T-helper 1 cell treated with Interleukin-12 subunit alpha and Interleukin-12 subunit beta and Interleukin-4 antibody, amounts not matched to agents 30 μg/mL and 1 μg/mL, for 36 hours (primary cell): ENCODE measurements around the gene RALGAPA2.

Source experiments
- H3K27ac Mint-ChIP-seq: one replicate; pipeline ENCODE4 v1.8.0; 2021; ENCODE audit warnings: mild to moderate bottlenecking, mixed read lengths
- H3K27me3 Mint-ChIP-seq: one replicate; pipeline ENCODE4 v1.8.0; 2021; ENCODE audit warnings: low read depth, mixed read lengths
- H3K36me3 Mint-ChIP-seq: one replicate; pipeline ENCODE4 v1.8.0; 2021; ENCODE audit warnings: low read depth, mixed read lengths
- H3K4me1 Mint-ChIP-seq: one replicate; pipeline ENCODE4 v1.8.0; 2021; ENCODE audit warnings: low read depth, mixed read lengths
- H3K4me3 Mint-ChIP-seq: one replicate; pipeline ENCODE4 v1.8.0; 2021; ENCODE audit warnings: mild to moderate bottlenecking, moderate library complexity, mixed read lengths
- H3K9me3 Mint-ChIP-seq: one replicate; pipeline ENCODE4 v1.8.0; 2021; ENCODE audit warnings: mixed read lengths

The RALGAPA2 gene

DNA sequence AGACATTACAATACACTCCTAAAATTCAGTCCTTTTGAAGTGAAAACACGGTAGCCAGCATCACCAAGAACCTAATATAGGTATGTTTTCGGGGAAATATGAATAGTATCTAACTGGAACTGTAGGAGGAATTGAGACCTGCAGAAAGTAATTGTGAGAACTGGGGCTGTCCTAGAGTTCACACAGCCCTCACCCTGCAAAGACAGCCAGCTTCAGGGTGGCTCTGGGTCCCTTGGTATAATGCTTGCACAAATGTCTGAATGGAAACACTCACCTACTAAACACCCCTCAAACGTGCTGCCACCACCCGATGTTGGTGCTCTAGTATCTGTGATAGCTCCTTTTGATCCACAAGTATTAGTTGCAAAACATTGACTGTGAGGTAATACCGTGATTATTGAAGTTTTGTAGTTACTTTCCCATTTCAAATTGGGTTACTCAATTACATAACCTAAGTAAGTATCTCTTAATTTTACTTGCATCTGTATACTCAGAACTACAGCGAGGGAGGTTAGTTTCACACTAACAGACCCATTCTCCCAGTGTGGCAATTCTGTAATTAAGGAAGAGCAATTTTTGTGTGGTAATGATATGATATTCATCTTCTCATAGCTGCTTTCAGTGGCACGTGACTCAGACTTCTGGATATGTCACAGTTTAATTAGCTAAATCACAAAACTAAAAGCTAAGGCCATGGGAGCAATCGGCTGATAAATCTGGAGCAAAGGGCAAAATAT lies 215.0 kb downstream of the RALGAPA2 start:
- Mint-ChIP-seq H3K4me1 (peaks cover 25% of the 10 kb centered on the region), H3K4me3 (no peak overlapping the region), H3K27ac (no peak overlapping the region), H3K9me3 (no peaks in the 10 kb centered on the region), H3K27me3 (no peaks in the 10 kb centered on the region), H3K36me3 (peaks cover 18% of the 10 kb centered on the region)

DNA sequence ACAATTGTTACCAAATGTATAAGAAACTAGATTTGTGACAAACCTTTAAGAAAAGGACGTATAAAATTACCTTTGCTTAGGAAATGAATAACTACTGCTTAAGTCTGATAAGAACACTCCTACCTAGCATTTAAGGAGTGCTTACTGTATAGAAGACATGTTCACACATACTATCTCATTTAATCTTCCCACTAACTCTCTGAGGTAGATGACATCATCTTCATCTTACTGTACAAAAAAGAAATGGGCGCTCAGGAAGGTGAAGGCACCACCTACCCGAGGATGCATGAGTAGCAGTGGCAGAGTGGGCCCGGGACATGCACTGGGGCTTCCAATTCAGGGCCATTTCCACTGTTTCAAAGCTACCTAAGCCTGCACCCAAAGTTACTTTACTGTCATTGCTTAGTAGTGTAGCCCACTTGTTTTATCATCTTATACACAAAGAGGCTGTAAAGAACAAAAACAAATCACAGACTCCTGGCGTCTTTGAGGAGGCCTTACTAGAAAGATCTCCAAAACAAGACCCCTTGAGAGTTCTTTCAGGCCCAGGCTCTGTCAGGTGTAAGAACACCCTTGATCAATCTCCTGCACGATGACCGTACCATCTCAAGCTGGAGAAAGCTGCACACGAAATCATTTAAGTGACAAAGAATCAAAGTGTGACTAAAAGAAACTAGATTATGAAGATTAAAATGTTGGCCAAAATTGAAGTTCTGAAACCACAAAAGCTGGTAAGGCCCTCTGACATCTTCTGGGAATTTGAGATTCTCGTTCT lies 216.5 kb downstream of the RALGAPA2 start:
- H3K27me3 Mint-ChIP-seq, result no peaks in the 10 kb centered on the region
- no peak overlapping the region for H3K4me3 Mint-ChIP-seq
- no peaks in the 10 kb centered on the region for H3K9me3 Mint-ChIP-seq
- H3K27ac Mint-ChIP-seq, result no peak overlapping the region
- peaks cover 25% of the 10 kb centered on the region for H3K4me1 Mint-ChIP-seq
- peaks cover 17% of the 10 kb centered on the region for H3K36me3 Mint-ChIP-seq

DNA sequence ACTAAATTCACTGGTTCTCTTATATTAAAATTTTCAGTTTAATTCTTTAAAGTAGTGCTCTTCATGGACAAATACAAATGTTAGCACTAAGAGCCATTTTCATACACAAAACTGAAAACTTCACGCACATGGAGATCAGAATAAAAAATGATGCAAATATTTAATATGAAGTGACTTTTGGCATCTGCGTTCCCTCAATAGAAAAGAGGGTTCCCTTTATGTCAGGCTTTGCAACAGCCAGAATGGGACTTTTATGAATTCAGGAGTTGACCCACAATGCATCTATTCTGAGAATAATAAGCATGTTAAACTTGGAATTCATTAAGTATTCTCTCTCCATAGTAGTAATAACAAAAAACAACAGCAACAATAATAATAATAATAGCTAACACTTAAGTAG lies 218.7 kb downstream of the RALGAPA2 start:
- peaks cover 26% of the 10 kb centered on the region for H3K4me1 Mint-ChIP-seq
- no peak overlapping the region for H3K4me3 Mint-ChIP-seq
- H3K9me3 Mint-ChIP-seq, result no peaks in the 10 kb centered on the region
- peaks cover 16% of the 10 kb centered on the region for H3K36me3 Mint-ChIP-seq
- H3K27ac Mint-ChIP-seq, result no peak overlapping the region
- H3K27me3 Mint-ChIP-seq, result no peaks in the 10 kb centered on the region

DNA sequence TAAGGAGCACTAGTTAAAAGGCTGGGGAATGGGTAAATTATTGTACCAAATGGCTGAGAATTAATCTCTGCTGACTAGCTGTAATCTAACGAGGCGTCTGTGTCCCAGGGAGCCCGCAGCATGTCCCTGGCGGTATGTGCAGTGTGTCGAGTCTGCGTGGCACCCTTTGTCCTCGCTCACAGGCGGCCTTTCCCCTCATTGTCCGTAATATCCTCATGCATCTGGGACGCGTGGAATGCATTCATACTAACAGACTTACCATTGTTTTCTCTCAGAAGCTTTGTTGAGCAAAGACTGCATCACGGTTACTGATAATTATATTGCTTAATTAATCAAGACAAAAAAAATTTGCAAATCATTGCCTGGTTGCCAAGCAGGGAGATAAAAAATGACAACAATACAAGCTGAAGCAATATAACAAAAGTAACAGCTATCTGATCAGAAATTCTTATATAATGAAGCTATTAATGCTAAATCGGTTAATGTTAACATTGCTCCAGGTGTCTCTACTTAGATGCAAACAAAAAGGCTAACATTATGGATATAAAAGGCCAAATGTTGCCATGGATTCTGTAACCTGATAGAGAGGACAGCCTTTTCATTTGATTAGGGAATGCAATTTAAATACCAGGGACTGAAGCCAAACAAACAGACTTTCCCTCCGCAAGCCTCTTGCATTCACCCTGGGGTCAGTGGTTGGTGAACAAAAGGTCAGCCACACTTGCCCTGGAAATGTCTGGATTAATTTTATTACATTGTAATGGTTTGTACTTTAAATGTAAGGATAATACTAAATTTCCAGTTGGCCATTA lies 219.7 kb downstream of the RALGAPA2 start:
- no peak overlapping the region for H3K27ac Mint-ChIP-seq
- H3K4me1 Mint-ChIP-seq, result peaks cover 29% of the 10 kb centered on the region
- H3K27me3 Mint-ChIP-seq, result no peaks in the 10 kb centered on the region
- H3K9me3 Mint-ChIP-seq, result no peaks in the 10 kb centered on the region
- no peak overlapping the region for H3K4me3 Mint-ChIP-seq
- peaks cover 23% of the 10 kb centered on the region for H3K36me3 Mint-ChIP-seq

DNA sequence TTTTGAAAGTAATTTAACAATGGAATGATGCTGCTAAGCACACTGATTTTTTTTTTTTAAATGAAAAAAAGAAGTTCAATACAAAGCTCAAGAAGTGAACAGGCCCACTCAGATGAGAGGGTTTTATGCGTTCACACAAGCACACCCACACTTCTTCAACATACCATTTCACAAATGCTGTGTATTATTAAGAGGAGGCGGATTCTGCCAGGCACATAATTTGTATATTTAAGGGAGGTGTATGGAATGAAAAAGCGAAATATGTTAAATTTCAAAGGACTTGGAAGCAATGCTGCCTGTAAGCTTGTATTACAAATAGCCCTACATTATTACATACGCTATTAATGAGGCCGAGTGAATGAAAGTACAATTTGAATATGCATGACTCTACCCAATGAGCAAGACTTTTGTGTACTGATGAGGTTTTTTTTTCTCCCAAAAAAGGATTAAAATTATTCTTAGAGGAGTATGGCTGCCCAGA lies 220.6 kb downstream of the RALGAPA2 start:
- Mint-ChIP-seq H3K27ac (peak overlapping the region; percentile 7), H3K27me3 (no peaks in the 10 kb centered on the region), H3K36me3 (peaks cover 22% of the 10 kb centered on the region), H3K4me3 (no peak overlapping the region), H3K9me3 (no peaks in the 10 kb centered on the region), H3K4me1 (peaks cover 24% of the 10 kb centered on the region)

DNA sequence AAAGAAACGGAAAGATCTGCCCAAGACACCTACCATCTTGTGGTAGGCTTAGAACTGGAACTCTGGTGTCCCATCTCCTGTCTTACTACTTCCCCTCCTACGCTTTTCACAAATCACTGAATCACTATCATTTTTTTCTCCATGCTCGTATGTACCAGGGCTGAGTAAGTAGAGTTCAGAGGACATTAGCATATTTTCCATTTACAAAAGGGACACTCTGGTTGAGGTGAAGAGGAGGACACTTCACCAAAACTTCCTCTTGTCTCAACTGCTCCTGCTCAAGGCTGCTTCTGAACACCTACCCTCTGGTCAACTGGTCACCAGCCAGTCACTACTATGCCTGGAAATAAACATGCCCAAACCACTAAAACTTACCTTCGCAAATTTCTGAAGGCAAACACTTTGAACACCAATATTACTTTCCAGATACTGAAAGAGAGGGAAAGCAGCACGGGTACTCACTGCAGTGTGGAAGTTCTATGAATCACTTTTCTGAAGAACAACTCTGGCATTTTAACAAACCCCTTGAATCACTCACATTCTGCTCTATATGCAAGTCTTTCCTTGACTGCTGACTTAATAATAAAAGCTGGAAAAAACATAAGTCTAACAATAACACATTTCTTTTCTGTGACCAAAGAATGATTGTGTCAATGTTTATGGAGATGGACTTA lies 221.2 kb downstream of the RALGAPA2 start:
- no peak overlapping the region for H3K4me3 Mint-ChIP-seq
- H3K4me1 Mint-ChIP-seq, result peaks cover 23% of the 10 kb centered on the region
- peak overlapping the region; percentile 16 for H3K27ac Mint-ChIP-seq
- peaks cover 27% of the 10 kb centered on the region for H3K36me3 Mint-ChIP-seq
- no peaks in the 10 kb centered on the region for H3K27me3 Mint-ChIP-seq
- no peaks in the 10 kb centered on the region for H3K9me3 Mint-ChIP-seq

DNA sequence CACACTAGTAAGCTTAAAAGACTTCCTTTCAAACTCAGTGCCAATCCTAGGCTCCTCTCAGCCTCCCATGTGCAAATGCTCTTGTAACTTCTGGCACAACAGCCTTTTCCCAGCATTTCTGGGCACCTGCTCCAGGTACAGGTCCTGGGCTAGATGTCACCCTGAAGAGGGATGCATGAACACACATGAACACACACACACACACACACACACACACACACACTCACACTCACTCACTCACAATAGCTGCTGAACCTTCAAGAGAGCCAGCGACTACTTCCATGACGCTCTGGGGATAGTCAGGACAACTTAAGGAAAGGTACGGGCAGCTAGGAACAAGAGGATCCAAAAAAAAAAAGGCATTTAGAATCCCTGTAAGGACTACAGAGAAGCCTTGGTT lies 221.8 kb downstream of the RALGAPA2 start:
- H3K27me3 Mint-ChIP-seq, result no peaks in the 10 kb centered on the region
- no peaks in the 10 kb centered on the region for H3K9me3 Mint-ChIP-seq
- peaks cover 21% of the 10 kb centered on the region for H3K4me1 Mint-ChIP-seq
- H3K4me3 Mint-ChIP-seq, result no peak overlapping the region
- H3K36me3 Mint-ChIP-seq, result peaks cover 27% of the 10 kb centered on the region
- peak overlapping the region; percentile 14 for H3K27ac Mint-ChIP-seq

DNA sequence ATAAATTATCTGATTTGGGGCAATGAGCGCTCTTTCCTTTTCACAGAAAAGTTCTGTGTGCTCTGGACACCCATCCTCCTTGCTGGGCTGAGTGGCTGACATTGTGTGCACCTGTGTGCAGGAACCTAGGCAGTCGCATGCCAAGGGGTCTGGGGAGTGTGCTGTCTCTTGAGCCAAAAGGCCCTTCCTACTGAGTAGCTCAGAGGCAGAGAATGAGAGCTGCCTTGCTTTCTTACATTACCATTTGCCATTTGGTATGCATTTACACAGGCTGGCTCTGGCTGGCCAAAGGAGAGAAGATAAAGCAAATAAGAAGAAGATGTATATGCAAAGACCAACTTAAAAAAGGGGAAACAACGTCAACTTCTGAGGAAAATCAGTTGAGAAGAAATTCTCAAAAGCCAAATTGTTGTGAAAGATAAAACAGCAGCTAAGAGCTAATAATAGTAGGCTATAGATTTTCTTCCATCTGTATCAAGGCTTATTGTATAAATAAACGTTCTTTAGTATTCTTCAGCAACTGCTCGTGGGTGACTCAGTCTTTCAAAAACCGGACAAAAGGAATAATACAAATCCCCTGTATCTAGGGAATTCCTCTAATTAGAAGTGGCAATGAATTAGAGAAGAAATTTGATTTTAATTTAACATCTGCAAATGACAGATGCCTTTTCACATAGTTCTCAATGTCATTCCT lies 222.6 kb downstream of the RALGAPA2 start:
- Mint-ChIP-seq H3K36me3 (peaks cover 27% of the 10 kb centered on the region), H3K27me3 (no peaks in the 10 kb centered on the region), H3K9me3 (no peaks in the 10 kb centered on the region), H3K4me1 (peaks cover 20% of the 10 kb centered on the region), H3K4me3 (no peak overlapping the region), H3K27ac (no peak overlapping the region)

DNA sequence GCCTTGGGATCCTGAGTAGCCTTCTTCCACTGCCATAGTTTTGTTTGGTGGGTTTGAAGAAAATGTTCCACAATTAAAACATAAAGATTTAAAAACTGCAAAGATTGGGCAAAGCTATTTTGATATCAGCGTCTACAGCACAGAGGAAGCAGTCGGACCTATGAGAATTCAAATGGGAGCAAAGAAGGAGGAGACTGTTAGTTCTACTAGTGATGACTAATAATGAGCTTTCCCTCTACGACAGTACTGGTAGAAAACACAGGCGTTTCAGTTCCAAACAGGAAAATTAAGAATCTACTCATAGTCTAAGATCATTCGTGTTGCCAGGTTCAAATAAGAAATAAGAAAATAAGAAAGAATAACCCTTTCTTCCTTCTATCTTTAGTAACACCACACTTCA lies 223.4 kb downstream of the RALGAPA2 start:
- no peaks in the 10 kb centered on the region for H3K9me3 Mint-ChIP-seq
- no peaks in the 10 kb centered on the region for H3K27me3 Mint-ChIP-seq
- H3K27ac Mint-ChIP-seq, result no peak overlapping the region
- H3K36me3 Mint-ChIP-seq, result peaks cover 29% of the 10 kb centered on the region
- H3K4me3 Mint-ChIP-seq, result no peak overlapping the region
- H3K4me1 Mint-ChIP-seq, result peaks cover 20% of the 10 kb centered on the region

DNA sequence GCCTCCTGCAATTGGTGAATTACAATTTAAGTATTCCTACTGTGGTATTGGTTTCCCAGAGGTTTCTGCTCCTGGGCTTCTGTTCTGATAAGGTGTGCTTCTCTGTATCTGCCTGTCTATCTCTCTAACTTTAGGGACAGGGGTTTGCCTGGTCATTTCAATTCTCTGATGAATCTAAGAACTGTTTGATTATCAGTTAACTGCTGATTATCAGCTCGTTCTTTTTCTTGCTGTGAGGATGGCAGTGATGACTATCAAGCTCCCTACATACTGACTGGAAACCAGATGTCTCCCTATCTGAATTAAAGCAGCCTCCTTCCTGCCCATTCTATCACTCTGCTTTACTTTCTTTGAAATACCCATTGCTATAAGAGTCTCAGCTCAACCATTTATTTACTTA lies 224.1 kb downstream of the RALGAPA2 start:
- H3K4me1 Mint-ChIP-seq, result peaks cover 20% of the 10 kb centered on the region
- no peaks in the 10 kb centered on the region for H3K27me3 Mint-ChIP-seq
- peaks cover 29% of the 10 kb centered on the region for H3K36me3 Mint-ChIP-seq
- H3K9me3 Mint-ChIP-seq, result no peaks in the 10 kb centered on the region
- no peak overlapping the region for H3K4me3 Mint-ChIP-seq
- no peak overlapping the region for H3K27ac Mint-ChIP-seq

DNA sequence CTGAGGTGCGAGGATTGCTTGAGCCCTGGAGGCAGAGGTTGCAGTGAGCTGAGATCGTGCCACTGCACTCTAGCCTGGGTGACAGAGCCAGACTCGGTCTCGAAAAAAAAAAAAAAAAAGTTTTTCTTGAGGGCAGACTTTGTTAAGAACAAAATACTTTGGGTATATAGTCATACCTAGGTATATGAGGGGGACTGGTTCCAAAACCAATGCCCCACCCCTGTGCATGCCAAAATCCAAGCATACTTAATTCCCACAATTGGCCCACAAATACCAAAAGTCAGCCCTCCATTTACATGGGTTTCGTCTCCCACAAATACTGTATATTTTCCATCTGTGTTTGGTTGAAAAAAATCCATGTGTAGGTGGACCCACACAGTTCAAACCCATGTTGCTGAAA lies 224.6 kb downstream of the RALGAPA2 start:
- peaks cover 22% of the 10 kb centered on the region for H3K4me1 Mint-ChIP-seq
- H3K27ac Mint-ChIP-seq, result no peak overlapping the region
- no peaks in the 10 kb centered on the region for H3K27me3 Mint-ChIP-seq
- no peak overlapping the region for H3K4me3 Mint-ChIP-seq
- H3K36me3 Mint-ChIP-seq, result peaks cover 29% of the 10 kb centered on the region
- no peaks in the 10 kb centered on the region for H3K9me3 Mint-ChIP-seq

DNA sequence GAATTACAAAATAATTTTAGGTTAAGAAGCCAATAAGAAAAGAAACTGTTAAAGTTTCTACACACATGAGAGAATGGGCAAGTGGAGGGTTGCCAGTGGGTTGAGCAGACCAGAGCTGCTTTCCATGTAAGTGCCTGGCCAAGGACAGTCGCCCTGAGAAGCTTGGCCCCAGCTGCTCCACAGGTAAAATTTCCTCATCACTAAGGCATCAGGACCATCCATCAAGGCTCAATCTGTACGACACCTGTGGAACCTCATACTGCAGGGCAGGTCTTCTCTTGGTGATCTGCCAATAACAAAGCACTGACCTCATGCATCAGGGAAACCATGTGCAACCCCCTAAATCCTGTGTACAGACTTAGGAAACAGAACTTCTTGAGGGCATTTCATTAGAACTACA lies 229.1 kb downstream of the RALGAPA2 start:
- H3K4me3 Mint-ChIP-seq, result no peak overlapping the region

DNA sequence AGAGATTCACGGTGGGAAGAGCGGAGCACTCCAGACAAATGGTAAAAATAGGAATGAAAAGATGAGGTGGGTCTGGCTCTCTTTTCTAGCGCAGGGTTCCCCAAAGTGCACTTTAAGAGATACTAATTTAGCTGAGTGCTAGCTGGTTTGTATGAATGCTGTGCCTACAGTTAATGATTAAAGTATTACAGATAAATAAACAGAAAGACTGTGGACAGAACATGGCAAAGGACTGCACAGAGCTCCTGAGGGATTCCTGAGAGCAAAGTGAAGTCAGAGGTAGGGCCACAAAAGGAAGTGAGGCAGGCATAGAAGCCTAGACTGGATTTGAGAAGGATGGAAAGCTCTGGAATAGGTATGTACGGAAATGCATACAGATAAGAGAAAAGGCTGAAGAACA lies 230.0 kb downstream of the RALGAPA2 start:
- Mint-ChIP-seq H3K4me1 (peaks cover 2% of the 10 kb centered on the region), H3K9me3 (no peaks in the 10 kb centered on the region), H3K36me3 (peaks cover 8% of the 10 kb centered on the region), H3K4me3 (no peak overlapping the region), H3K27me3 (no peaks in the 10 kb centered on the region), H3K27ac (no peak overlapping the region)

More for the DNA sequence above, 229.1 kb downstream of the RALGAPA2 start:
- H3K9me3 Mint-ChIP-seq, result no peaks in the 10 kb centered on the region
- no peak overlapping the region for H3K27ac Mint-ChIP-seq
- H3K27me3 Mint-ChIP-seq, result no peaks in the 10 kb centered on the region
- H3K36me3 Mint-ChIP-seq, result peaks cover 11% of the 10 kb centered on the region
- H3K4me1 Mint-ChIP-seq, result peaks cover 2% of the 10 kb centered on the region

DNA sequence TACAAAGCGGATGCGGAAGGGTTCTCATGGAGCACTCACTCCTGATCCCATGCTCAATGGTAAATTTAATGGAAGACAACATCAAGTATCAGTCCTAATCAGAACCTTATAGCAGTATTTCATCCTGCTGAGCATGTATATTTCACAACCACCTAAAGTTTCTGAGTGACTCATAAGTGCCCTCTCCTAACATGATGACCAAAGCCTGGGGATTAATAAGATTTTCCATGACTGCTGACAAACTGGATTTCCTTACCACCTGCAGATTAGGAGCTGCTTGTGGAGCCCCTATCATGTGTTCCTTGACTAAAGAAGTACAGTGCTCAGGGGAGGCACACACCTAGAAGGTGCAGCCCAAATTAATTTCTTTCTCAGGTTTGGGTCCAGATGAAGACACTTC lies 231.8 kb downstream of the RALGAPA2 start:
- peaks cover 4% of the 10 kb centered on the region for H3K9me3 Mint-ChIP-seq
- no peak overlapping the region for H3K27ac Mint-ChIP-seq
- H3K4me1 Mint-ChIP-seq, result peaks cover 2% of the 10 kb centered on the region
- no peaks in the 10 kb centered on the region for H3K27me3 Mint-ChIP-seq
- H3K4me3 Mint-ChIP-seq, result no peak overlapping the region
- H3K36me3 Mint-ChIP-seq, result peaks cover 8% of the 10 kb centered on the region
